GM18867 (cell line): ENCODE results near the gene IRX2.

ENCODE experiments used
- ATAC-seq: cut with Tn5 transposase; IDR thresholded peaks from one replicate; pipeline ENCODE4 v1.9.1; 2021; ENCODE audit warnings: mild to moderate bottlenecking, moderate library complexity; ENCODE audit not compliant: unreplicated experiment

The IRX2 gene

GRCh38 chr5:2721385-2722138 lies 29.9 kb downstream of the IRX2 start:
- ATAC-seq, result no peak

- no peak for ATAC-seq
These were observed 32.1 kb downstream of the IRX2 start for GRCh38 chr5:2719332-2719731.

- no peak for ATAC-seq
These were observed 33.4 kb downstream of the IRX2 start for GRCh38 chr5:2718115-2718514.

- ATAC-seq, result no peak
These were observed 35.6 kb downstream of the IRX2 start for GRCh38 chr5:2715856-2716255.

- no peak for ATAC-seq
These were observed 36.7 kb downstream of the IRX2 start for GRCh38 chr5:2714805-2715204.

- no peak for ATAC-seq
These were observed 37.5 kb downstream of the IRX2 start for GRCh38 chr5:2714026-2714425.

- ATAC-seq, result no peak
These were observed 39.7 kb downstream of the IRX2 start for GRCh38 chr5:2711446-2712425.

GRCh38 chr5:2710910-2711309 lies 40.6 kb downstream of the IRX2 start:
- ATAC-seq, result no peak

- ATAC-seq, result no peak
These were observed 41.3 kb downstream of the IRX2 start for GRCh38 chr5:2709976-2710689.

GRCh38 chr5:2708751-2709150 lies 42.7 kb downstream of the IRX2 start:
- ATAC-seq, result no peak

- ATAC-seq, result no peak
These were observed 43.3 kb downstream of the IRX2 start for GRCh38 chr5:2708132-2708531.

GRCh38 chr5:2705861-2706260 lies 45.6 kb downstream of the IRX2 start:
- no peak for ATAC-seq

GRCh38 chr5:2704806-2705645 lies 46.5 kb downstream of the IRX2 start:
- ATAC-seq, result no peak

- ATAC-seq, result no peak
These were observed 47.4 kb downstream of the IRX2 start for GRCh38 chr5:2704111-2704510.

GRCh38 chr5:2703615-2704014 lies 47.9 kb downstream of the IRX2 start:
- no peak for ATAC-seq

- ATAC-seq, result no peak
These were observed 48.4 kb downstream of the IRX2 start for GRCh38 chr5:2703041-2703440.

- ATAC-seq, result no peak
These were observed 49.2 kb downstream of the IRX2 start for GRCh38 chr5:2702096-2702879.

GRCh38 chr5:2701592-2701991 lies 49.9 kb downstream of the IRX2 start:
- no peak for ATAC-seq

- no peak for ATAC-seq
These were observed 50.6 kb downstream of the IRX2 start for GRCh38 chr5:2700876-2701275.

GRCh38 chr5:2699686-2700085 lies 51.8 kb downstream of the IRX2 start:
- ATAC-seq, result no peak
